Inflammatory macrophage (primary cell): ENCODE measurements around the gene JPH3.

Experiments
- DNase-seq, 2 donors: peaks; one replicate each; pipeline ENCODE4 v3.0.0-alpha.2; 2020 to 2022
- total RNA-seq, 18 experiments: gene quantifications; one replicate each; lab custom pipeline; 2026; ENCODE audit warnings: mixed read lengths in 6 of 18, inconsistent platforms in 2 of 18; lab: John Stamatoyannopoulos, UW

The JPH3 gene
- total RNA-seq, result 0 to 0.32 (median 0) reads per million in 18 experiments

DNA sequence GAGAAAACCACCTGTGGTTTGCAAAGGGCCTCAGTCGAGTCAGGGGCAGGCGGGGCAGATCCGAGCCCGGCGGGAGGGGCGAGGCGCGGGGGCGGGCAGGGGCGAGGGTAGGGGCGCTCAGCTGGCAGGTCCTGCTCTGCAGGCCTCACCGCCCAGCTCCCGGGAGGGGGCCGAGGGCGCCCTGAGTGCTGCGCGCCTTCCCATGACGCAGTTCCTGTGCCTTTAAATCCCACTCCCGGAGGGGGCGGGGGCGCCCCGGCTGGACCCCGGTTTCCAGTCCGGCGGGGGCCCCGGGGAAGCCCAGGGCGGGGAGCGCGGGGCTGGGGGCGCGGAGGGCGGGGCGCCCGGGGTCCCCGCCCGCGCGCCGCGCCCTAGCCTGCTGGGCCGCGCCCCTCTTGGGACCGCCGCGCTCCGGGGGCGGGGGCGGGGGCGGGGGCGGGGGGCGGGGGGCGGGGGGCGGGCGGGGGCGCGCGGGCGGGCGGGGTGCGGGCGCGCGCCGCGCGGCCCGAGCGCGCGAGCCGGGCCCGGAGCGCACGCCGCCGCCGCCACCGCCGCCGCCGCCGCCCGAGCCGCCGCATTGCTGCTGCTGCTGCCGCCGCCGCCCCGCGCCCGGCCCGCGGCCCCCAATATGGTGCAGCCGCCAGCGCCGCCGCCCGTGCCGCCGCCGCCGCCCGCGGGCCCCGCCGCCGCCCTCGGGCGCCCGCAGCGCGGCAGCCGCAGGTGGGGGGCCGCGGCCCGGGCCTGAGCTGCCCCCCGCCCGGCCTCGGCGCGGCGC, at the start of gene JPH3:
JPH3 (plus strand) TSS at position 508 of the 775 bp plus-strand sequence. CDS start 639 bp downstream, outside the sequence.
- DNase-seq, result no peak

DNA sequence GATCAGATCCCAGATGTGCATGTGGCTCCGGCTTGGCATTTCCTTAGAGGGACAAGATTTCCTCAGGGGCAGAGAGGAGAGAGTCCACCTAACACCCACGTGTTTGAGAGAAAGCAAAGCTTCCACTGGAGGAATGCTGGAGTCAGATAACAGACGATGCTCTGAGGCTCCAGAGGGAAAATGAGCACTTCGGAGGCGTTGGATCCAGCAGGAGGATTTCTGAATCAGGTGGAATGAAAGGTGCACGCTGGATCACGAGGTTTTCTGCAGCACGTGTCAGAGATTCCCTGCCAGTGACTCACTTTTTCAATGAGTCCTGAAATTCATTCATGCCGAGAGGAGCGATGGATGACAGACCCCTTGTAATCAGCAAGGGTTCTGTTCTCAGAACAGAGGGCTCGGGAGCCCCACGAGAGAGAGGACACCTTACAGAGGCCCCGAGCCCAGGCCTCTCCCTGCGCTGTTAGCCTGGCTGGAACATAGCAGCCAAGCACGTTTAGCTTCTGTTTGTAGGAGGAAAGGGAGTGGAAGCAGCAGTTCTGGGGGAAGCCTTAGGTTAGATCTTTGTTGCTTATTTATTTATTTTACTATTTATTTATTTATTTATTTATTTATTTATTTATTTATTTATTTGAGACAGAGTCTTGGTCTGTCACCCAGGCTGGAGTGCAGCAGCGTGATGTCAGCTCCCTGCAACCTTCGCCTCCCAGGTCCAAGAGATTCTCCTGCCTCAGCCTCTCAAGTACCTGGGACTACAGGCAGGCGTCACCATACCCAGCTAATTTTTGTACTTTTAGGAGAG, 49.3 kb upstream of the JPH3 start:
- DNase-seq, result no peak

DNA sequence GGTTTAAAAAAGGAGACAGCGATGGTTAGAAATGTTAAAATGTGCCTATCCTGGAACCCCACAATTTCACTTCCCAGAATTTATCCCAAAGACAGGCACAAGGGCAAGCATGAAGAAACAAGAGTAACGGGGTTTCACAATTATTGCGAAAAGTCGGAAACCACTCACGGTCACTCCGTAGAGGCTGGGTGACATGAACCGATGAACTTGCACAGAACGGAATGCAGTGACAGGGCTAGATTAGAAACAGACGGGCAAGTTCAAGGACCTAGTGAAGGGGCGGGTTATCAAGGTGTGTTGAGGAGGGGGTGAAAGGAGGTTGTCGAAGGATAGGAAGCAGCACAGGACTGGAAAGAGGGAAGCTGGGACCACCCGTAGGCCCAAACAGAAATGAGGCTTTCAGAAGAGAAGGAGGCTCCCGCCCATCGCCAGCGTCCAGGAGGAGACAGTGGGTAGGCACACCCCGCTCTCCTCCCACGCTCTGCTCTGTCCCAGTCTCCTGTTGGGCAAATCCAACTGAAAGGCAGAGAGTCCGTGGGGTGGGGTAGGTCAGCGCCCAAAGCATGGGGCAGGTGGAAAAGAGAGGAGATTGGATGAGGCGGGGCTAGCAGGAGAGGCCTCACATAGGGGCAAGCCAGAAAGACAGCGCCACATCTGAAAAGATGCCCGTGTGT, 47.4 kb upstream of the JPH3 start:
- peak; percentile 89 to 90 for DNase-seq

DNA sequence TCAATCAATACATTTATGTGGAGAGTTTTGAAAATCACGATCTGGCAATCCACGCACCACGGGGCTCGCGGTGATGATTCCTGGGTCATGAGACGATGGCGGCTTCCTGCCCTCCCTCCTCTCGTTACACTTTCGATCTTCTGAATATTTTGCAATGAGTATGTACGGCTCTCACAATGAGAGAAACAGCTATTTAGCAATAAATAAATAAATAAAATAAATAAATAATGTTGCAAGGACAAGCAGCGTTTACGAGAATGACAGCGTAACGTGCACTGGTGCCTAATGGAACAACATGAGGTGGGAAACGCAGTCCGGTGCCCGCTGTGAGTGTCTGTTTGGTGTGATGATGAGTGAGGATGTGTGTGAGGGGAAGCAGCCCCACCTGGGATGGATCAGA, 46.7 kb upstream of the JPH3 start:
- peak; percentile 57 to 71 for DNase-seq

DNA sequence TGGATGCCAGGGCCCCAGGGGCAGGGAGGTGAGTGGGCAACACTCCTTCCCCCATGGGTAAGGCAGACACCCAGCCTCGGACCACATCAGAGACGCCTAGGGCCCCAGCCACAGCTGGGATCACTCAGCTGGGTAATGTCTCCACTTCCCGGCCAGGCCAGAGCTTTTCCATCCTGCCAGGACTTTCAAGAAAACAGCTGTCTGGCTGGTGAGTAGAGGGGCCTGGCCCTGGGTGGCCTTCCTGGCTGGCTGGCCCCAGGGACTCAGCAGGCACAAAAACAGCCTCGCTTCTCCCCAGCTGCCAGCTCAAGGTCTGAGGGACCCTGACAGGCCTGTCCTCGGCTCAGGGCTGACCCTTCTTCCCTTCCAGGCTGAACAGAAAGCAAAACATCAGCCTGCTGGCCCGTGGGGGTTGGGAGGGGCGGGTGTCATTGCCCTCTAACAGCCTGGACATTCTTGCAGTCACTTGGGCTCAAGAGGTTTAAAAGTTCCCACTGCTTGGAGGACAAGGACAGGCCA, 45.3 kb upstream of the JPH3 start:
- DNase-seq, result no peak

DNA sequence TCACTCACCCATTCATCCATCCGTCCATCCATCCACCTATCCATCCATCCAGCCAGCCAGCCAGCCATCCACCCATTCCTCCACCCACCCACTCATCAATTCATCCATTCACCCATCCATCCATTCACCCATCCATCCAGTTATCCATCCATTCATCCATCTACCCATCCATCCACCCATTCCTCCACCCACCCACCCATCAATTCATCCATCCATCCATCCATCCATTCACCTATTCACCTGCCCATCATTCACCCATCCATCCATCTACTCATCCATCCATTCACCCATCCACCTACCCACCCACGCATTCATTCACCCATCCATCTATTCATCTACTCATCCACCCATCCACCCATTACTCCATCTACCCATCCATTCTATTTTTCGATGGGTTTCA, 43.6 kb upstream of the JPH3 start:
- DNase-seq, result no peak

DNA sequence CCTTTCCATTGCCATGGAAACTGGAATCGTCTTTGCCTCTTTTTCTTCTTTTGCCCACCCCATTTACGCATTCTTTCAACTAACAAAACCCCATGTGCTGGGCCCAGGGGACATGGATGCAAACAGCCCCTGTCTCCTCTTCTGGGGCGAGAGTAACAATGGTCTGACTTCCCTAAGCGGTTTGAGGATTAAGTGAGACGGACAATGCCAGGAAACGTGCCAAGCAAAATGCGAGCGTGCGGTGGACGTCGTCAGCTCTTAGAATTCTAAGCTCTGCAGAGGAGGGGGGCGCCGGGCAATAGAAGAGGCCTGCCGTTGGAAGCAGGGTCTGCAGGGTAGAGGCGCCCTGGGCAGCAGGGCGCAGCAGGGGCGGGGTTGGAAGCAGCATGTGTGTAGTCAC, 42.4 kb upstream of the JPH3 start:
- no peak for DNase-seq

DNA sequence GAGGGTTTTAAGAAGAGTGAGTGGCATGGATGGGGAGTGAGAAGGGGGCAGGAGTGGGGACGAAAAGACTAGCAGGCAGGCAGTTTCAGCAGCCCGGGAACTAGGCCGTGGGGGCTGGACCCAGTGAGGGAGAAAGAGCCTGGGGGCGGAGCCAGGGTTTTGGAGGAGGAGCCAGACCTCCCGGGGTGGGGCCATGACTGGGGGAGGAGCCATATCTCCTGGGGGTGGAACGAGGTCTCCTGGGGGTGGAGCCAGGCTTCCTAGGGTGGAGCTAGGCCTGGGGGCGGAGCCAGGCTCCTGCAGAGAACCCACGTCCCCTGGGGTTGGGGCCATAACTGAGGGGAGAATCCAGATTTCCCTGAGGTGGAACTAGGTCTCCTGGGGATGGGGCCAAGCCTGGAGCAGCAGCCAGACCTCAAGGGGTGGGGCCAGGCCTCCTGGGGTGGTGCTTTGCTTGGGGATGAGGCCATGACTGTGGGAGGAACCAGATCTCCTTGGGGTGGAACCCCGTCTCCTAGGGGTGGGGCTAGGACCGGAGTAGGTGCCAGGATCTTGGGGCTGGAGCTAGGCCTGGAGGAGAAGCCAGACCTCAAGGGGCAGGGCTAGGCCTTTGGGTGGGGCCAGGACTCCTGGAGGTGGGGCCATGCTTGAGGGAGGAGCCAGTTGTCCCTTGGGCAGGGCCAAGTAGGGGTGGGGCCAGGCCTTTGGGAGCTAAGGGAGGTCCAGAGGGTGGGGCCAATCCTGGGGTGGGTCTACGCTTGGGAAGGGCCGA, 41.7 kb upstream of the JPH3 start:
- DNase-seq, result peak; percentile 46 to 54

DNA sequence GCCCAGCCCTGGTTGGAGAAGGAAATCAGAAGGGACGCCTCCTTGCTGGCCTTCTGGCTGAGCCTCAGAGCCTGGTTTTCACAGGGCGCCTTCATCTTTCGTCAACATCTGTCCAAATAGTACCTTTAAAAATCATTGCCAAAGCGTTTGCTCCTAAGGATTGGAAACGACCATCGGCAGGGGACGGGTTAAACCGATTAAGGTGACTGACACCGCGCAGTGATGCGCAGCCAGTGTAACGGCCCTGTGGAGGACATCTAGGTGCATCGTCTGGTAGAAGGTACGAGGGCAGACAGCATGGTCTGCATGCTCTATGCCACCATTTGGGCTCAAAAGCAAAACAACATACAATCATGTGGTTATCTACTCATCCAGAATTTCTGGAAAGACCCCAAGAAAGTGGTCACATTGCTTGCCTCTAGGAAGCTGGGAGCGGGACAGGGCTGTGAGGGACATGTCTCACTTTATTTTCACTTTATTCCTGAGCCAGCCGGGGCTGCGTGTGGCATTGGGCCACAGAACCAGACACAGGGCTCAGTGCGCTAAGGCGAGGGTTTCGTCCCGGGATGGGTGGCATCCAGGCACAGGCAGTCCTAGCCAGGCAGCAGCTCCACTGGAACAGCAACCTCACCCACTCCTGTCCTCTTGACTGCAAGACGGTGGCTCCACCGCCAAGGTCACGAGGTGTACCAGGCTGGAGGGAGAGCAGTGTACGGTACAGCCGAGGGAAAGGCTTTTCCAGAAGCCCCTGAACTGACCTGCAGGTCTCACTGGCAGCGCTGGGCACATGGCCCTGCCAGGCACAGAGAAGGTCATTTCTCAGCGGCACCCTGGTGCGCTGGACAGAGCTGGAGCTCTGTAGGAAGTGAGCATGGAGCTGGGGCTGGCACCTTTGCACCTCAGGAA, 40.9 kb upstream of the JPH3 start:
- no peak for DNase-seq

DNA sequence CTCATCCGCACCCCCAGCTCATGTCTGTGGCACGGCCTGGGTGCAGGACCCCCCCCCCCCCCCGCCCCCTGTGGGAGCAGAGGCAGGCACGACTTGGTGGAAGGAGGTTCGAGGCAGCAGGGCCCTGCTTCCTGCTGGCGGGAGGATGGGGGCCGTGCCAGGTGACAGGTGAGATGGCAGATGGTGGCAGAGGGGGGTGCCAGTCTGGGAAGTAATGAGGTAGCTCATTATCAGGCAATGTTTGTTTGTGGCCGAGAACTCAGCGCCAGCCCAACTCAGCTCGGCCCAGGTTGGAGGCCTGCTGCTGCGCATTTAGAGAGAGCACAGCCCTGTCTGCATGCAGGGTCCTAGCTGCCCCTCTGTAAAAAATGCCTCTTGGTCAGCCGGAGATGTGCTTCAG, 40.1 kb upstream of the JPH3 start:
- DNase-seq, result no peak

DNA sequence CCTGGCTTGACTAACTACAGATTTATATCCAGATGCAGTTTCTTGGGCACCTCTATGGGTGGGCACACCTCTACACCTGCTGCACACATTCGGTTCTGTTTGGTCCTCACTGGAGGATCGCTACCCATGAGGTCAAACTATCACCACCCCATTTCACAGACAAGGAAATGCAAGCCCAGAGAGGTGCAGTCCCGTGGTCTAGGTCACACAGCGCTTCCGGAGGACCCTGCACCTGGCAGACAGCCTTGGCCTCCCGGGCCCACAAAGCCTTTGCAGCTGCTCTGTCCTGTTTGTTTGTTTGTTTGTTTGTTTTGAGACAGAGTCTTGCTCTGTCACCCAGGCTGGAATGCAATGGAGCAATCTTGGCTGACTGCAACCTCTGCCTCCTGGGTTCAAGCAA, 39.3 kb upstream of the JPH3 start:
- DNase-seq, result no peak

DNA sequence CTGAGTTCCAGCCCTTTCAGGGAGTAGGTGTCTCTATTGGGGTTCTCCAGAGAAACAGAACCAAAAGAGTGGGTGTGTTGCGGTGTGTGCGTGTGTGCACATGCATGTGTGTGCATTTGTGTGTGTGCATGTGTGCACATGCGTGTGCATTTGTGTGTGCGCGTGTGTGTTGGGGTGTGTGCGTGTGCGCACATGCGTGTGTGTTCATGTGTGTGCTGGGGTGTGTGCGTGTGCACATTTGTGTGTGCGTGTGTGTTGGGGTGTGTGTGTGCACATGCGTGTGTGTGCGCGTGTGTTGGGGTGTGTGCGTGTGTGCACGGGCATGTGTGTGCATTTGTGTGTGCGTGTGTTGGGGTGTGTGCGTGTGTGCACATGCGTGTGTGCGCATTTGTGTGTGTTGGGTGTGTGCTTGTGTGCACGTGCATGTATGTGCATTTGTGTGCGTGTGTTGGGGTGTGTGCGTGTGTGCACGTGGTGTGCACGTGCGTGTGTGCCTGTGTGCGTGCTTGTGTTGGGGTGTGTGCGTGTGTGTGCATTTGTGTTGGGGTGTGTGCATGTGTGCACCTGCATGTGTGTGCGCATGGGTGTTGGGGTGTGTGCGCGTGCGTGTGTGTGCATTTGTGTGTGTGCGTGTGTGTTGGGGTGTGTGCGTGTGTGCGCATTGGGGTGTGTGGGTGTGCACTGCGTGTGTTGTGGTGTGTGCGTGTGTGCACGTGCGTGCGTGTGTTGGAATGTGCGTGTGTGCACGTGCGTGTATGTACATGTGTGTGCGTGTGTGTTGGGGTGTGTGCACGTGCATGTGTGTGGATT, 38.4 kb upstream of the JPH3 start:
- DNase-seq, result no peak

DNA sequence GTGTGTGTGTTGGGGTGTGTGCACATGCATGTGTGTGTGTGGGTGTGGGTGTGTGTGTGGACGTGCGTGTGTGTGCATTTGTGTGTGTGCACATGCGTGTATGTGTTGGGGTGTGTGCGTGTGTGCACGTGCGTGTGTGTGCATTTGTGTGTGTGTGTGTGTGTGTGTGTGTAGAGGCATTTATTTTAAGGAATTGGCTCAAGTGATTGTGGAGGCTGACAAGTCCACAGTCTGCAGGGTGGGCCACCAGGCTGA, 37.9 kb upstream of the JPH3 start:
- DNase-seq, result no peak

DNA sequence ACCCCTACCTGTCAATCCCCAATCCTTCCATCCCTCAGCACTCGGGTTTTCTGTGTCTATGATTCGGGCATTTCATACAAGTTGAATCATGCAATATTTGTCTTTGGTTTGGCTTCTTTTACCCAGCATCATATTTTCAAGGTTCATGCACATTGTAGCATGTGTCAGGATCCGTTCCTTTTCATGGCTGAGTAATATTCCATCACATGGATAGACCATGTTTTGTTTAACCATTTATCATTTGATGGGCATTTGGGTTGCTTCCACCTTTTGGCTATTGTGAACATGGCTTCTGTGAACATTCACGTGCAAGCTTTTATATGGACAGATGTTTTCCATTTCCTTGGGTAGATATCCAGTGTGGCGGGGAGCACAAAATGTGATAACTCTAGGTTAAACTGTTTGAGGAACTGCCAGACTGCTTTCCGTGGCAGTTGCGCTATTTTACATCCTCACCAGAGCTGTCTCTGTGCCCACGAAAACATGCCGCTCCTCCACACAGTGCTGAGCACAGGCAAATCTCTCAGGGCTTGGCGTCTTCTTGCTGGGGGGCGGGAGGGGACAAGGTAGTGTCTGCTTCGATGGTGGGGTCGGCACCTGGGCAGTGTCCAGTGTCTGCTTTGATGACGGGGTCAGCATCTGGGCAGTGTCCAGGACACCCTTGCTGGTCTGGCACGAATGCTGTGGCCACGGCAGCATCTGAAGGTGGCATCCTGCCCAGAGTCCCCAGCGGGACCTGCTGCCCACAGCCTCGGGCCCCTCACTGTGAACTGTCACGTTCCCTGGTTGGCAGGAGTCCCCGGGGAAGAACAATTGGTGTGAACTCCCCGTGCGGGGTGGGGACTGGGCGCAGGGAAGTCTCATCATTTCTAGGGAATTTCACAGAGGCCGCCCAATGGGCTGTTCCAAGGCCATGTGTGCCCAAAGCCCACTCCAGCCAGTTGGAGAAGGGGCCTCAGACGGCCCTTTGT, 32.4 kb upstream of the JPH3 start:
- no peak for DNase-seq

DNA sequence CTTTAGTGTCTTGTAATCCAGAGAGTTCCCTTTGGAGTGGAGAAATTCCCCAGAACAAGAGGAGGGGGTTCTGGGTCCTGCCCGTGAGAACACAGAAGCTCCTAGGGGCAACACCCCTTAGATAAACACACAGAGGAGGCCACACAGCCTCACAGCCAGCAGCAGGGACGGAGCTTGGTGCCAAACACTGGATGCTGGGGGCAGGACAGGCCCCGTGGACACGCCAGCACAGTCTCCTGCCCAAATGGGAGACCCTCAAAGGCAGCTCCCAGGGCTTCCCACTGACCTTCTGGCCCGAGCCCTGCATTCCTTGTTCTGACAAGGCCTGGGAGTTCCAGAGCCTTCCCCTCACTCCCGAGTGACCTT, 31.8 kb upstream of the JPH3 start:
- DNase-seq, result no peak

DNA sequence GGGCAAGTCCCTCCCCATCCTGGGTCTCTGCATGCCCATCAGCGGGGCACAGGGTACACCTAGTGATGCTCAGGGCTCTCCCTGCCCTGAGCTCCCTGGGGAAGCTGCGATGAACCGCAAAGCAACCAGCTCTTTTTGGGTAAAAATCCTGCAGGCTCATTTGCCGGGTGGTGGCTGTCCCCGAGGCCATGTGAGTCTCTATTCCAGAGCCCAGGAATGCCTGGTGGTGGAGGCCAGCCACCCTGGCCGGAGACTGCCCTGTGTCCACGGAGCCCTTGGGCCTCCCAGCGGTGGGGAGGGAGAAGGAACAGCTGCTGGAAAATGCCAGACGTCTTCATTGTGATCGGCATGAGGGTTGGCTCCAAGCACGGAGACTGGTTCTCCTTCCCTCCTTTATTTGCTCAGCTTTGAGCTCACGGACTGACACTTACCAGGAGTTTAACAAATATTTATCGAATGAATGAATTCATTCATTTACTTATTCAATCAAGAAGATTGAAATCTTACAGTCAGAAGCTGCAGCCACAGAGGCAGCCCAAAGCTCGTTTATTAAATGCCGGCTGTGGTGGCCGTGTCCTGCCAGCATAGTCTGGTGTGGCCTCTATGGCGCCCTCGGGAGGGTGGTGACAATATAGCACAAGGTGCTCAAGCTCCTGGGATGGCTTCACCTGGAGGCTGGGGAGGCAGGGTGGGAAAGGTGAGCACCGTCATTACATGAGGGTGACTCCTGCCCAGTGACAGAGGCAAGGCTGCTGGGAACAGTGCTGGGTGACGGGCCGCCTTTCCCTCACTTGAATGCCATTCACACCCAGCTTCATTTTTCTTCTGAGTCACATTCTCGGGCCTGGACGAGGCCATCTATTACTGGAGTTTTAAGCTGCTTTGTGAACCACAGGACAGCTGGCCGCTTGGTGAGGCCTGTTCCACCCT, 31.1 kb upstream of the JPH3 start:
- peak in 1 of 2 donors; percentile 26 for DNase-seq

DNA sequence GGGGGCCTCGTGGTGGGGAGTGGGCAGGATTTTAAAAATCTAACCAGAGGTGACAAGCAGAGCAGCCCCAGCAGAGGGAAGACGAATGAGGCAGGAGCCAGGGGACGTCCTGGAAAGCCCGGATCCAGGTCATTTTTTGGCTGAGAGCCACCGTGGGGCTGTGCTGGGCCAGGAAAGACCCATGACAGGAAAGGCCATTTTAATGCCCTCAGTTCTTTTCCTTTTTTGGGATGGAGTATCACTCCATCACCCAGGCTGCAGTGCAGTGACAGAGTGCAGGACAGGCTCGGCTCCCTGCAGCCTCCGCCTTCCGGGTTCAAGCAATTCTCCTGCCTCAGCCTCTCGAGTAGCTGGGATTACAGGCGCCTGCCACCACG, 30.5 kb upstream of the JPH3 start:
- DNase-seq, result no peak

DNA sequence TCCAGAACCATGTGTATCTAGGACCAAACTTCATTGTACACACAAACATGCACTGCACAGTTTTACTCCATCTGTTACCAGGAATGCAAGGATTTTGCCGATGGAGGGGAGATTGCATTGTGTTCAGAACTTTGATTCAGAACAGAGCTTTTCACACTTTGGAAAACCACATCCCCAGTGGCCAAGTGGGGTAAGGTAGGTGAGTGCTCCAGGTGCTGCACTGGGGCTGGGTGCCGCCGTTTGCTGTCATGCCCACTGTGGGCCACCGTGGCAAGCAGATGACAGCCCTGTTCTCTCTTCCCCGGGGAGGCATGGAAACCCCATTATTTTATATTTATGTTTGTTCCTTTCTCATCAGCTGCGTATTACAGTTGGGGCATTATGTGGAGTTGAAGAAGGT, 29.3 kb upstream of the JPH3 start:
- DNase-seq, result no peak
